SU-DHL-6 (cell line): ENCODE measurements around the gene CPNE1.

Experiments used
- H2AFZ ChIP-seq: fragments of 200-600 bp; sonication (generic); 2 replicates; pipeline ENCODE4 v1.6.1; 2014; ENCODE audit warnings: low read depth, mild to moderate bottlenecking, moderate library complexity, mixed read lengths, antibody characterized with exemption, low read length; ENCODE audit not compliant: severe bottlenecking
- H3F3A ChIP-seq: fragments of 200-600 bp; shearing (Covaris generic); 2 replicates; pipeline ENCODE4 v1.6.0; 2016; ENCODE audit warnings: antibody characterized with exemption, mild to moderate bottlenecking; ENCODE audit not compliant: insufficient read depth
- H3K27ac ChIP-seq: fragments of 200-600 bp; sonication (generic); 2 replicates; pipeline ENCODE4 v1.5.1; 2016; ENCODE audit warnings: low read depth, mild to moderate bottlenecking, low read length, moderate library complexity, mixed read lengths
- H3K27me3 ChIP-seq: fragments of 200-600 bp; sonication (generic), shearing (Covaris generic); 2 replicates; pipeline ENCODE4 v1.6.0; 2014; ENCODE audit warnings: mild to moderate bottlenecking, low read length
- H3K36me3 ChIP-seq: fragments of 200-600 bp; sonication (generic); 2 replicates; pipeline ENCODE4 v1.6.1; 2014; ENCODE audit warnings: mild to moderate bottlenecking, low read length, mixed read lengths
- H3K4me2 ChIP-seq: fragments of 300-600, 200-600 bp; shearing (Covaris generic), sonication (generic); 2 replicates; pipeline ENCODE4 v1.6.0; 2014; ENCODE audit warnings: low read length, low read depth, mild to moderate bottlenecking; ENCODE audit not compliant: poor library complexity, severe bottlenecking
- H3K4me3 ChIP-seq: fragments of 200-600 bp; sonication (generic); 2 replicates; pipeline ENCODE4 v1.5.1; 2014; ENCODE audit warnings: antibody characterized with exemption, low read length, mild to moderate bottlenecking, mixed read lengths; ENCODE audit not compliant: insufficient read depth, poor library complexity, severe bottlenecking
- H3K79me2 ChIP-seq: fragments of 200-600 bp; sonication (generic); 2 replicates; pipeline ENCODE4 v1.6.1; 2014; ENCODE audit warnings: mild to moderate bottlenecking, low read length, moderate library complexity; ENCODE audit not compliant: insufficient read depth
- H3K9ac ChIP-seq: fragments of 200-600 bp; sonication (generic); 2 replicates; pipeline ENCODE4 v1.7.0; 2014; ENCODE audit warnings: mild to moderate bottlenecking, low read length
- H3K9me2 ChIP-seq: fragments of 200-600 bp; sonication (generic); replicated peaks from 2 replicates; pipeline ENCODE4 v1.6.1; 2014; ENCODE audit warnings: low read length; ENCODE audit not compliant: insufficient read depth
- H3K9me3 ChIP-seq: fragments of 200-600 bp; sonication (generic); 2 replicates; pipeline ENCODE4 v1.6.1; 2014; ENCODE audit warnings: low read length, mixed read lengths; ENCODE audit not compliant: insufficient read depth
- H4K20me1 ChIP-seq: fragments of 200-600 bp; sonication (generic); 2 replicates; pipeline ENCODE4 v1.6.1; 2014; ENCODE audit warnings: low read depth, mild to moderate bottlenecking, antibody characterized with exemption, low read length, moderate library complexity, mixed read lengths
- CTCF ChIP-seq: fragments of 200-600 bp; sonication (generic); IDR thresholded peaks from one replicate; pipeline ENCODE4 v1.5.1; 2017; ENCODE audit warnings: antibody characterized with exemption, mild to moderate bottlenecking, low read length, moderate library complexity; ENCODE audit not compliant: insufficient read depth, poor library complexity, severe bottlenecking
- EZH2phosphoT487 ChIP-seq: fragments of 200-600 bp; sonication (generic), shearing (Covaris generic); conservative IDR thresholded peaks from 2 replicates; pipeline ENCODE4 v1.6.1; 2018; ENCODE audit warnings: mild to moderate bottlenecking, antibody characterized with exemption, low read length, moderate library complexity, mixed read lengths

Gene CPNE1

GRCh38 chr20:35641743-35642142, 23.0 kb downstream of the CPNE1 start:
- Histone ChIP-seq H3K27me3 (no peaks in the 10 kb centered on the region), H3K9ac (no peak overlapping the region), H3K9me3 (no peaks in the 10 kb centered on the region), H3K27ac (no peak overlapping the region), H3K4me3 (no peak overlapping the region), H2AFZ (no peak overlapping the region), H4K20me1 (no peaks in the 10 kb centered on the region), H3K79me2 (peaks cover 20% of the 10 kb centered on the region; the same call in 1 of the 2 replicates), H3F3A (peaks cover 8% of the 10 kb centered on the region), H3K4me2 (no peak overlapping the region), H3K9me2 (no peaks in the 10 kb centered on the region), H3K36me3 (no peaks in the 10 kb centered on the region)
- TF ChIP-seq CTCF (no peak), EZH2phosphoT487 (no peak)

- peaks cover 15% of the 10 kb centered on the region; the same call in 1 of the 2 replicates for H3K79me2 ChIP-seq
- H3K9me3 ChIP-seq = no peaks in the 10 kb centered on the region
- no peak overlapping the region for H3K9ac ChIP-seq
- no peaks in the 10 kb centered on the region for H3K9me2 ChIP-seq
- TF ChIP-seq CTCF (no peak), EZH2phosphoT487 (no peak)
- no peak overlapping the region for H3K4me3 ChIP-seq
- H3K36me3 ChIP-seq = no peaks in the 10 kb centered on the region
- no peak overlapping the region for H3K4me2 ChIP-seq
- H4K20me1 ChIP-seq = no peaks in the 10 kb centered on the region
- H3F3A ChIP-seq = peaks cover 8% of the 10 kb centered on the region
- H2AFZ ChIP-seq = no peak overlapping the region
- no peak overlapping the region for H3K27ac ChIP-seq
- no peaks in the 10 kb centered on the region for H3K27me3 ChIP-seq
Observed at GRCh38 chr20:35640724-35641123, 24.0 kb downstream of the CPNE1 start.

GRCh38 chr20:35638751-35639150, 25.9 kb downstream of the CPNE1 start:
- Histone ChIP-seq H4K20me1 (no peaks in the 10 kb centered on the region), H3K4me3 (no peak overlapping the region), H3K4me2 (no peak overlapping the region), H3K9me2 (no peaks in the 10 kb centered on the region), H2AFZ (no peak overlapping the region), H3K36me3 (no peaks in the 10 kb centered on the region), H3K9ac (no peak overlapping the region), H3K27me3 (no peaks in the 10 kb centered on the region), H3K9me3 (no peaks in the 10 kb centered on the region), H3F3A (peaks cover 4% of the 10 kb centered on the region; the same call in 1 of the 2 replicates), H3K27ac (no peak overlapping the region), H3K79me2 (peaks cover 4% of the 10 kb centered on the region; the same call in 1 of the 2 replicates)
- TF ChIP-seq CTCF = no peak
- no peak for TF ChIP-seq EZH2phosphoT487
